KMS-11 (cell line): Measurements from ENCODE around the gene B3GAT1.

Experiments
- H2AFZ ChIP-seq: fragments of 200-600 bp; sonication (generic); 2 replicates; pipeline ENCODE4 v1.6.1; 2016; ENCODE audit warnings: antibody characterized with exemption, mixed run types, low read depth
- H3K27ac ChIP-seq: fragments of 200-600 bp; sonication (generic); 2 replicates; pipeline ENCODE4 v1.6.1; 2016; ENCODE audit warnings: mild to moderate bottlenecking, mixed run types
- H3K27me3 ChIP-seq: fragments of 200-600 bp; sonication (generic); 2 replicates; pipeline ENCODE4 v1.6.1; 2017; ENCODE audit warnings: mild to moderate bottlenecking, low read depth, mixed run types, moderate library complexity; ENCODE audit not compliant: insufficient read depth
- H3K36me3 ChIP-seq: fragments of 200-600 bp; sonication (generic); 2 replicates; pipeline ENCODE4 v1.6.1; 2017; ENCODE audit warnings: mild to moderate bottlenecking, mixed run types; ENCODE audit not compliant: insufficient read depth
- H3K4me1 ChIP-seq: fragments of 200-600 bp; sonication (generic); 2 replicates; pipeline ENCODE4 v1.6.1; 2016; ENCODE audit warnings: mild to moderate bottlenecking, low read depth, mixed run types; ENCODE audit not compliant: poor library complexity, severe bottlenecking
- H3K4me2 ChIP-seq: fragments of 200-600 bp; sonication (generic); 2 replicates; pipeline ENCODE4 v1.7.0; 2016; ENCODE audit warnings: mild to moderate bottlenecking, mixed run types
- H3K4me3 ChIP-seq: fragments of 200-600 bp; sonication (generic); IDR thresholded peaks from 2 replicates; pipeline ENCODE4 v1.6.1; 2017; ENCODE audit warnings: low read depth, low read length, mixed read lengths; ENCODE audit not compliant: insufficient read depth
- H3K79me2 ChIP-seq: fragments of 200-600 bp; sonication (generic); 2 replicates; pipeline ENCODE4 v1.6.1; 2016; ENCODE audit warnings: low read depth, mixed run types; ENCODE audit not compliant: insufficient read depth
- H3K9ac ChIP-seq: fragments of 200-600 bp; sonication (generic); 2 replicates; pipeline ENCODE4 v1.6.1; 2016; ENCODE audit warnings: mild to moderate bottlenecking, mixed run types
- H4K20me1 ChIP-seq: fragments of 200-600 bp; sonication (generic); 2 replicates; pipeline ENCODE4 v1.6.1; 2016; ENCODE audit warnings: mild to moderate bottlenecking, mixed run types; ENCODE audit not compliant: insufficient read depth
- TF ChIP-seq, protein P1 (sequence below): fragments of 200-600 bp; sonication (generic); conservative IDR thresholded peaks from 2 replicates; pipeline ENCODE4 v1.6.1; 2017; ENCODE audit warnings: low read depth, mild to moderate bottlenecking, antibody characterized with exemption, low read length, moderate library complexity, mixed read lengths

Gene B3GAT1

GRCh38 chr11:134330611-134331353, 81.3 kb downstream of the B3GAT1 start:
- Histone ChIP-seq H4K20me1 (no peaks in the 10 kb centered on the region), H3K79me2 (0 out of 2 replicates have a peak, but pooled peaks cover 4% of the 10 kb centered on the region), H3K4me2 (peak overlapping the region; percentile 38; the same call in 1 of the 2 replicates), H2AFZ (no peak overlapping the region; the same call in 1 of the 2 replicates), H3K27ac (no peak overlapping the region), H3K9ac (no peak overlapping the region), H3K4me1 (peaks cover 3% of the 10 kb centered on the region), H3K4me3 (no peak overlapping the region), H3K27me3 (no peaks in the 10 kb centered on the region), H3K36me3 (no peaks in the 10 kb centered on the region)
- TF ChIP-seq, protein P1, sequence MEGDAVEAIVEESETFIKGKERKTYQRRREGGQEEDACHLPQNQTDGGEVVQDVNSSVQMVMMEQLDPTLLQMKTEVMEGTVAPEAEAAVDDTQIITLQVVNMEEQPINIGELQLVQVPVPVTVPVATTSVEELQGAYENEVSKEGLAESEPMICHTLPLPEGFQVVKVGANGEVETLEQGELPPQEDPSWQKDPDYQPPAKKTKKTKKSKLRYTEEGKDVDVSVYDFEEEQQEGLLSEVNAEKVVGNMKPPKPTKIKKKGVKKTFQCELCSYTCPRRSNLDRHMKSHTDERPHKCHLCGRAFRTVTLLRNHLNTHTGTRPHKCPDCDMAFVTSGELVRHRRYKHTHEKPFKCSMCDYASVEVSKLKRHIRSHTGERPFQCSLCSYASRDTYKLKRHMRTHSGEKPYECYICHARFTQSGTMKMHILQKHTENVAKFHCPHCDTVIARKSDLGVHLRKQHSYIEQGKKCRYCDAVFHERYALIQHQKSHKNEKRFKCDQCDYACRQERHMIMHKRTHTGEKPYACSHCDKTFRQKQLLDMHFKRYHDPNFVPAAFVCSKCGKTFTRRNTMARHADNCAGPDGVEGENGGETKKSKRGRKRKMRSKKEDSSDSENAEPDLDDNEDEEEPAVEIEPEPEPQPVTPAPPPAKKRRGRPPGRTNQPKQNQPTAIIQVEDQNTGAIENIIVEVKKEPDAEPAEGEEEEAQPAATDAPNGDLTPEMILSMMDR: no peak
